K562 (cell line): ENCODE measurements around the gene LRRC57.

Source experiments
- HDAC6 ChIP-seq: IDR thresholded peaks from 2 replicates; pipeline ENCODE4 v1.6.1; 2012; ENCODE audit warnings: low read depth, mild to moderate bottlenecking, control low read depth, inconsistent platforms, low read length, moderate library complexity
- ZFP36 ChIP-seq: fragments of 150-350 bp; IDR thresholded peaks from 2 replicates; pipeline ENCODE4 v1.6.1; 2018; ENCODE audit warnings: low read length, low read depth; ENCODE audit not compliant: partially characterized antibody
- ZNF184 ChIP-seq: sonication (generic); formaldehyde crosslinking; IDR thresholded peaks from 2 replicates; pipeline ENCODE4 v1.5.0; 2020; ENCODE audit warnings: missing genetic modification reagents
- ZNF23 ChIP-seq: fragments of 250-450 bp; sonication (Bioruptor Pico); IDR thresholded peaks from 2 replicates; pipeline ENCODE4 v1.4.0; 2020; ENCODE audit warnings: mild to moderate bottlenecking

DNA sequence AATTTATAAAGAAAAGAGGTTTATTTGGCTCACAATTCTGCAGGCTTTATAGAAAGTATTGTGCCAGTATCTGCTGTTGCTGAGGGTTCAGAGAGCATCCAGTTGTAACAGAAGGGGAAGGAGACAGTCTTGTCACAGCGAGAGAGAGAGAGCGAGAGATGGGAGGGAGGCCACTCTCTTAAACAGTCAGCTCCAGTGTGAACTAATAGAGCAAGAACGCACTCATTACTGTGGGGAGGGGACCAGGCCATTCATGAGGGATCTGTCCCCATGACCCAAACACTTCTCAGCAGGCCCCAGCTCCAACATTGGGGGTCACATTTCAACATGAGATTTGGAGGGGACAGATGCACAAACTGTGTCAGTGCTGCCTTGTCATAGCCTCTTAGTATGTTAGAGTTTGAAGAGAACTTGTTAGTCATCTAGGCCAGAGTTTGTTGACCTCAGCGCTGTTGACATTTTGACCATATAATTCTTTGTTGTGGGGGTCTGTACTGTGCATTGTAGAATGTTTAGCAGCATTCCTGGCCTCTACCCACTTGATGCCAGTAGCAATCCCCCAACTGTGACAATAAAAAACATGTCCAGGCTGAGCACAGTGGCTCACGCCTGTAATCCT, 42.1 kb upstream of the LRRC57 start:
- TF ChIP-seq ZNF23 (CRISPR knock-in tag) (no peak), ZNF184 (CRISPR knock-in tag) (no peak), HDAC6 (no peak), ZFP36 (no peak)
